CD4-positive, alpha-beta T cell treated with Interleukin-10 for 1 hour (primary cell): ENCODE measurements around the gene CFHR1.
"Not testable (repeated sequence)": the region's sequence is repeated elsewhere in the genome, so short reads cannot be mapped to it uniquely, and the experiment has no call there.

Source experiments
- DNase-seq: peaks from one replicate; pipeline ENCODE4 v3.0.0-alpha.2; 2020

The CFHR1 gene

GRCh38 chr1:196819531-196819930 lies at the start of gene CFHR1:
Gene CFHR1 (plus strand): TSS chr1:196819731. CDS start chr1:196819845, 114 bp downstream.
- not testable (repeated sequence) for DNase-seq

DNA sequence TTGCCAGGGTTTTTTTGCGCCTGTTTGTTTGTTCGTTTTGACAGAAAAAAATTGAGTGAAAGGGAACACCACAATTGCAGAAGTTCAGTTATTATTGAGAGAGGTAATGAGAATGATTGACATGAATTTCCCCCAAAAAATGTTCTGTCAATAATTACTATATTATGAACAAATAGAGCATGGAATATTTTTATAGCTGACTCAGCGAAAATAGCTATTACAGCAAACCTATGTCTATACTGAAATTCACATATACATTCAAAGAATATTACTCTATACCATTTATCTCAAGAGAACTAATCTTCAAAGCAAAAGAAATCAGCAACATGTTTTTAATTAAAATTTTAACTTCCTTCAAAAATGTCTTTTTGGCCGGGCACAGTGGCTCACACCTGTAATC lies 49.7 kb upstream of the CFHR1 start:
- DNase-seq: not testable (repeated sequence)

GRCh38 chr1:196773713-196774112 lies 45.8 kb upstream of the CFHR1 start:
- DNase-seq: no peak

- no peak for DNase-seq
Observed at GRCh38 chr1:196774175-196774574, 45.4 kb upstream of the CFHR1 start.

GRCh38 chr1:196774603-196775002 lies 44.9 kb upstream of the CFHR1 start, which contains the start of gene CFHR3:
Gene CFHR3 (plus strand): TSS chr1:196774840. CDS start chr1:196774887, 47 bp downstream.
- DNase-seq: no peak

- DNase-seq: no peak
Observed at GRCh38 chr1:196777603-196778002, 41.9 kb upstream of the CFHR1 start.

DNA sequence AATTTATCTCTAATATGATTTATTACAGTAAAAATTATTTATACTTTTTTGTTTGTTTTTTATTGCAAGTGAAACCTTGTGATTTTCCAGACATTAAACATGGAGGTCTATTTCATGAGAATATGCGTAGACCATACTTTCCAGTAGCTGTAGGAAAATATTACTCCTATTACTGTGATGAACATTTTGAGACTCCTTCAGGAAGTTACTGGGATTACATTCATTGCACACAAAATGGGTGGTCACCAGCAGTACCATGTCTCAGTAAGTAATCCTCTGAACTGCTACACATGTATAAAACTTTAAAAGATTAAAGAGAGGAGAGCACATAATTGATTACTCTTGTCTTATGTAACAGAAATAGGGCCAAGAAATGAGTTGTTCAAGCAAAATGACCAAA lies 40.4 kb upstream of the CFHR1 start:
- DNase-seq: no peak

GRCh38 chr1:196791252-196791651 lies 28.3 kb upstream of the CFHR1 start:
- DNase-seq: not testable (repeated sequence)

- DNase-seq: not testable (repeated sequence)
Observed at GRCh38 chr1:196794103-196794502, 25.4 kb upstream of the CFHR1 start.

DNA sequence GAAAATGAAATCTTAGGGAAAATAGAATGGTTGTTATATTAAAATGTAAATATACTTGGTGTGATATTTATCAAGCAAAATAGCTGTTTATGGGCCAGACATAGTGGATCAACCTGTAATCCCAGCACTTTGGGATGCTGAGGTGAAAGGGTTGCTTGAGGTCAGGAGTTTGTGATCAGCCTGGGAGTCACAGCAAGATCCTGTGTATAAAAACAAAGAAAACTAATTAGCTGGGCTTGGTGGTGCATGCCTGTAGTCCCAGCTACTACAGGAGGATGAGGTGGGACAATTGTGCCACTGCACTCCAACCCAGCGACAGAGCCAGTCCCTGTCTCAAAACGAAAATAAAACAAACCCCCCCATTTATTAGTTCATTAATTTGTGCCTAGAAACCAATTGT lies 21.6 kb upstream of the CFHR1 start:
- DNase-seq: no peak

- not testable (repeated sequence) for DNase-seq
Observed at GRCh38 chr1:196801920-196802319, 17.6 kb upstream of the CFHR1 start.

- no peak for DNase-seq
Observed at GRCh38 chr1:196808529-196809235, 10.8 kb upstream of the CFHR1 start.

- DNase-seq: not testable (repeated sequence)
Observed at GRCh38 chr1:196817442-196817841, 2.1 kb upstream of the CFHR1 start.

DNA sequence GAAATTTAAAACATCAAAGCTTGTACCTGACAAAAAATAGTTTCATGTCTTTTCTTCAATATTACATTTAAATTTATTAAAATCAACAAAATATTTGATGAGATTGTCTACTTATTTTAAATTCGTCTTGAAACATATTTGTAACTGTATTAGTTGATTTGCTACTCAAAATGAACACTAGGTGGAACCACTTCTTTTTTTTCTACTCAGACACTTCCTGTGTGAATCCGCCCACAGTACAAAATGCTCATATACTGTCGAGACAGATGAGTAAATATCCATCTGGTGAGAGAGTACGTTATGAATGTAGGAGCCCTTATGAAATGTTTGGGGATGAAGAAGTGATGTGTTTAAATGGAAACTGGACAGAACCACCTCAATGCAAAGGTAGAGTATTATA lies 8.3 kb downstream of the CFHR1 start:
- peak; percentile 1 for DNase-seq

GRCh38 chr1:196849613-196850492 lies 30.3 kb downstream of the CFHR1 start:
- not testable (repeated sequence) for DNase-seq

- DNase-seq: no peak
Observed at GRCh38 chr1:196856053-196856452, 36.5 kb downstream of the CFHR1 start.

- DNase-seq: no peak
Observed at GRCh38 chr1:196857188-196857587, 37.7 kb downstream of the CFHR1 start.

GRCh38 chr1:196858811-196859210 lies 39.3 kb downstream of the CFHR1 start:
- no peak for DNase-seq

DNA sequence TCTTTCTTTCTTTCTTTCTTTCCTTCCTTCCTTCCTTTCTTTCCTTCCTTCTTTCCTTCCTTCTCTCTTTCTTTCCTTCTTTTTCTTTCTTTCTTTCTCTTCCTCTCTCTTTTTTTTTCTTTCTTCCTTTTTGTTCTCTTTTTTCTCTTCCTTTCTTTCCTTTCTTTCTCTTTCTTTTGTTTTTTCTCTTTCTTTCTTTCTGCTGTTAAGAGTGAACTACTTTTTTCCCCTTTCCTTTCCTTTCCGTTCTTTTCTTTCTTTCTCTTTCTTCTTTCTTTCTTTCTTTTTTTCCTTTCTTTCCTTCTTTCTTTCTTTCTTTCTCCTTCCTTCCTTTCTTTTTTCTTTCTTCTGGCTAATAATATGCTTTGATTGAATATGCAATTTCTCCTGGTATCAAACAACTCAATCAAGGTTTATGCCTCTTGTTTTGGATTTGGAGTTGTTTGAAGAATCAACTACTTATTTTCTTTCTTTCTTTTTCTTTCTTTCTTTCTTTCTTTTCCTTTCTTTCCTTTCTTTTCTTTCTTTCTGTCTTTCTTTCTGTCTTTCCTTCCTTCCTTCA lies 40.9 kb downstream of the CFHR1 start:
- DNase-seq: no peak

GRCh38 chr1:196861429-196861828 lies 41.9 kb downstream of the CFHR1 start:
- no peak for DNase-seq

- DNase-seq: no peak
Observed at GRCh38 chr1:196866974-196867373, 47.4 kb downstream of the CFHR1 start.

- no peak for DNase-seq
Observed at GRCh38 chr1:196873385-196873784, 53.9 kb downstream of the CFHR1 start.

DNA sequence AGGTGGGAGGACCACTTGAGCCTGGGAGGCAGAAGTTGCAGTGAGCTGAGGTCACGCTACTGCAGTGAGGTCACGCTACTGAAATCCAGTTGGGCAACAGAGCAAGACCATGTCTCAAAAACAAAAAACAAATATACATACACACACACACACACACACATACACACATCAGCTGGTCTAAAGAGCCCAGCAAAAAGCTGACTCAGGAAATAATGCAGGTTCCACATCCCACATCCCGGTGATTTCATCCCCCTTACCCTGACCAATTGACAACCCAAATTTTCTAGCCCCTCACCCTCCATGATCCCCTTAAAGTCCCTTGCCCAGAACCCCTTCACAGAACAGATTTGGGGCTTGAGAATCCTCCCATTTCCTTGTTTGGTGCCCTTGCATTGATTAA lies 56.4 kb downstream of the CFHR1 start:
- no peak for DNase-seq

DNA sequence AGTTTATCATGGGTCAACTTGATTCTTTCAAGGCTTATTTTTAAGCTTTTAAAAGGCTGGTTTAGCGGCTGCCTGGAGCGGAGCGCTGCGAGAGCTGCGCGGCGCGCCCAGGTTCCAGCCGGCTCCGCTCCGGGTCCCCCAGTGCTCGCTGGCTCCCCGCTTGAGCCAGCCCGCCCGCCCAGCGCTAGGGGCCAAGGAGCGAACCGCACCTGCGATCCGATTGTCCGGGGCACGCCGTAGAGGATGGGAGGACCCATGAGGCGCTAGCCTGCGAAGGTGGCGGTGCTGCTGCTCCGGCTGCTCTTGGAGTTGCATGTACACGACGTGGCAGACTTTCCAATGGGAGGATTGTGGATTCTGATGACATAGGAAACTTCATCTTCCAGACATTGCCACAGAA lies 58.4 kb downstream of the CFHR1 start:
- DNase-seq: no peak
